GM12874 (cell line): ENCODE data around the gene TTBK1.

Experiments used
- CTCF ChIP-seq: IDR thresholded peaks from 2 replicates; pipeline ENCODE4 v1.5.1; 2011; ENCODE audit warnings: low read depth, mild to moderate bottlenecking, control low read depth, low read length, moderate library complexity; ENCODE audit not compliant: insufficient read depth

TTBK1 gene

GRCh38 chr6:43203718-43204095, 39.6 kb upstream of the TTBK1 start:
- TF ChIP-seq CTCF: no peak

GRCh38 chr6:43204271-43205105, 38.8 kb upstream of the TTBK1 start:
- no peak for TF ChIP-seq CTCF

GRCh38 chr6:43205849-43206248, 37.4 kb upstream of the TTBK1 start:
- no peak for TF ChIP-seq CTCF

GRCh38 chr6:43207286-43207685, 36.0 kb upstream of the TTBK1 start:
- TF ChIP-seq CTCF: no peak

- no peak for TF ChIP-seq CTCF
Measured at GRCh38 chr6:43211955-43212354, 31.3 kb upstream of the TTBK1 start.

- TF ChIP-seq CTCF: no peak
Measured at GRCh38 chr6:43213431-43213830, 29.9 kb upstream of the TTBK1 start.

- TF ChIP-seq CTCF: no peak
Measured at GRCh38 chr6:43215066-43215465, 28.2 kb upstream of the TTBK1 start.

GRCh38 chr6:43216200-43216599, 27.1 kb upstream of the TTBK1 start:
- TF ChIP-seq CTCF: no peak
